ENCODE data around the gene DHCR7.

DNA sequence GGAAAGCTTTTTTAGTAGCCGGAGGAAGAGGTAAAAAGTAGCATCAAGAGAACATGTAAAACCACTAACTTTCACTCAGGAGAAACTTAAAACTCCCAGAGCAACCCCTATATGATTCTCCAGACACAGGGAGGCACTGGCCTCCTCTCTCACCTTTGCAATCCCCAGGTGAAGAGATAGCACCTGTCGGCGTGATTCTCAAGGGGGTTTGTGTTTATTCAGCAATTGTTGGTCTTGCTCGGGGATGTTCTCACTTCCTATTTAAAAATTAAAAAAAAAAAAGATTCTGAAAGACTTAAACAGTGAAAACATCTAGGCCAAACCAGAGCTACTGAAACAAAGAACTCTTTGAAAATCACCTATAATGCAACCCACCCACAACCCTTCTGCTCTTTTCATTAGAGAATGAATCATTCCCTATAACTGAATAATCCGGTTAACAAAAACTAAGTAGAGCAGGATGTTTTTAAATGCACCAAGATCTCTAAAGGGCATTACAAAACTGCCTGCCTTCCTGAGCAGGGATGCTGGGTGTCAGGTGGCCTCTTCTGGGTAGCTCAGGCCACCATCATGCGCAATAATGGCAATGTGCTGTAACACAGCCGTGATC is 24.9 kb downstream of the DHCR7 start:
- TF ChIP-seq, protein P1, sequence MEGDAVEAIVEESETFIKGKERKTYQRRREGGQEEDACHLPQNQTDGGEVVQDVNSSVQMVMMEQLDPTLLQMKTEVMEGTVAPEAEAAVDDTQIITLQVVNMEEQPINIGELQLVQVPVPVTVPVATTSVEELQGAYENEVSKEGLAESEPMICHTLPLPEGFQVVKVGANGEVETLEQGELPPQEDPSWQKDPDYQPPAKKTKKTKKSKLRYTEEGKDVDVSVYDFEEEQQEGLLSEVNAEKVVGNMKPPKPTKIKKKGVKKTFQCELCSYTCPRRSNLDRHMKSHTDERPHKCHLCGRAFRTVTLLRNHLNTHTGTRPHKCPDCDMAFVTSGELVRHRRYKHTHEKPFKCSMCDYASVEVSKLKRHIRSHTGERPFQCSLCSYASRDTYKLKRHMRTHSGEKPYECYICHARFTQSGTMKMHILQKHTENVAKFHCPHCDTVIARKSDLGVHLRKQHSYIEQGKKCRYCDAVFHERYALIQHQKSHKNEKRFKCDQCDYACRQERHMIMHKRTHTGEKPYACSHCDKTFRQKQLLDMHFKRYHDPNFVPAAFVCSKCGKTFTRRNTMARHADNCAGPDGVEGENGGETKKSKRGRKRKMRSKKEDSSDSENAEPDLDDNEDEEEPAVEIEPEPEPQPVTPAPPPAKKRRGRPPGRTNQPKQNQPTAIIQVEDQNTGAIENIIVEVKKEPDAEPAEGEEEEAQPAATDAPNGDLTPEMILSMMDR (IDR thresholded peaks at IDR 0.05) = no peak
- TF ChIP-seq POLR2A (IDR thresholded peaks at IDR 0.05; ENCODE audit: low read depth) = no peak
